ENCODE results near the gene TMEM131L. TPM values are rescaled to one million over a fixed set of nuclear protein-coding genes. Genes with fewer than 3 reads are reported as not detected.
A peak's percentile ranks its signal among the peaks of the same experiment; 100 is the strongest.

The TMEM131L gene
- total RNA-seq, 1 donor from 2014 or later: 18.9 TPM

- no peak for DNase-seq (ENCODE audit: low spot score, unreplicated experiment)
- Mint-ChIP-seq H3K36me3 (ENCODE audit: insufficient read depth) (no peaks in the 10 kb centered on the region), H3K4me3 (ENCODE audit: low read depth) (no peak overlapping the region), H3K27ac (peak overlapping the region; percentile 70), H3K9me3 (ENCODE audit: low read depth) (no peaks in the 10 kb centered on the region), H3K4me1 (ENCODE audit: low read depth) (peaks cover 24% of the 10 kb centered on the region), H3K27me3 (peaks cover 5% of the 10 kb centered on the region)
- TF ChIP-seq CTCF (IDR thresholded peaks at IDR 0.05; ENCODE audit: unreplicated experiment): no peak
Observed at GRCh38 chr4:153486281-153487151, 20.4 kb downstream of the TMEM131L start.

DNA sequence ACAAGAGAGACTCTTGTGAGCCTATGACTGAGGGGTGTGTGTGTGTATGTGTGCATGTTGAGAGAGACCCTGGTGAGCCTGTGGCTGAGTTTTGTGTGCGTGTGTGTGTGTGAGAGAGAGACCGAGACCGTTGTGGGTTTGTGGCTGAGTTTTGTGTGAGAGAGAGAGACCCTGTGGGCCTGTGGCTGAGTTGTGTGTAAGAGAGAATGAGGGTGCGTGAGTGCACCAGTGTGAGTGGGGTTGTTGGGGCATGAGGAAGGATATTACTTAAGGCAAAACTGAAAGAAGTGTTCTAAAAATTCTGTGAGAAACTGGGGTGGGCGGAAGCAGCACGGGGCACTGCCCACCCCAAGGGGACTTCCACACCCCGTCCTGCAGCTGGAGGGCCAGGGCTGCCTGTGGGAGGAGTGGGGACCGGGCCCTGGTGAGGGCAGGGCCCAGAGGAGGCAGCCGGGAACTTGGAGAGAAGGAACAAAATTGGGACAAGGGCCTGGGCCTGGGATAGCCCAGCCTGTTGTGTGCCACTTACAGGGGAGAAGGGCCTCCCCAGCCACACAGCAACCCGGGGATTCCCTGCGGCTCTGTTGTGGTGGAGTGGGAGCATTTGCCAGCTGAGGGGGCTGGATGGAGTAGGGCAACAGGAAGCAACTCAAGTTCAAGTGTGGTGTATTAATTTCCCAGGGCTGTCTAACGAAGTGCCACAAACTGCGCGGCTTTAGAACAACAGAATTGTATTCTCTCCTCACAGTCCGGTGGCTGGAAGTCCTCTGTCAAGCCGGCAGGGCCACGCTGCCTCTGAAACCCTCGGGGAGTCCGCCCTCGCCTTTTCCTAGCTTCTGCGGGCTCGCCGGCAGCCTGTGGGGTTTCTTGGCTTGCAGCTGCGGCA lies 22.1 kb downstream of the TMEM131L start:
- no peak for DNase-seq (ENCODE audit: low spot score, unreplicated experiment)
- peaks cover 24% of the 10 kb centered on the region for H3K4me1 Mint-ChIP-seq (ENCODE audit: low read depth)
- no peak overlapping the region for H3K4me3 Mint-ChIP-seq (ENCODE audit: low read depth)
- H3K27me3 Mint-ChIP-seq: peaks cover 5% of the 10 kb centered on the region
- peaks cover 3% of the 10 kb centered on the region for H3K9me3 Mint-ChIP-seq (ENCODE audit: low read depth)
- H3K27ac Mint-ChIP-seq: no peak overlapping the region
- peaks cover 2% of the 10 kb centered on the region for H3K36me3 Mint-ChIP-seq (ENCODE audit: insufficient read depth)
- no peak for TF ChIP-seq CTCF (IDR thresholded peaks at IDR 0.05; ENCODE audit: unreplicated experiment)

DNA sequence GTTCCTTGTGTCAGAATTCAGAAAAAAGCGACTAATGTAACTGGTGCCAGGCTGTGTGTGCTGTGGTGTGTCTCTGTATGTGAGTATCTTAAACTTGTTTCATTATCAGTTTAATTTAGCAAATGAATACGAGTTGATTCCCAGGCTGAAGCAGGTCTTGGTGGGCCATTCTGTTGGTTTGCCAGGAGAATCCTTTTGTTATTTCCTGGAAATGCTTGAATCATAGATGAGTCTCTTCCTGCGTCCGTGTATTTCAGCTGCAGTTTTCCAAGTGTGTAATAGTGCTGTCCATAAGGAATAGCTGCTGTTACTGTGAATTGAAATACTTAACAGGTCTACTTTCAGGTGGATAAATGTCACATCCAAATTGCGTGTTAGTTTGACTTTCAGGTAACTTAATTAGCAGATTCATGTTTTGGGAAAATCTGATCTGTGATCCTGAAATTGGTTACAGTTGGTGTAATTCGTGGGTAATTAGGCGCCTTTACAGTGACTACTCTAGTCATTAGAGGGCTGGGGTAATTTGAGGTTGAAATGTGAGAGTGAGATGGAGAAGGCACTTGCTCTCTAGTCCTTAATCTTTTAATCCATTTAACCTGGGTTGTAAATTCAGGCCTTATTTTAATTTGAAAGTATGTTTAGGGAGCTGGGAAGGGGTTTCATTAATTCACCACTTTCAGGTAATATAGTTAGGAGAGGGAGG lies 23.8 kb downstream of the TMEM131L start:
- Mint-ChIP-seq H3K4me1 (ENCODE audit: low read depth) (peaks cover 24% of the 10 kb centered on the region), H3K9me3 (ENCODE audit: low read depth) (peaks cover 3% of the 10 kb centered on the region), H3K36me3 (ENCODE audit: insufficient read depth) (peaks cover 2% of the 10 kb centered on the region), H3K27me3 (peaks cover 5% of the 10 kb centered on the region), H3K4me3 (ENCODE audit: low read depth) (no peak overlapping the region), H3K27ac (no peak overlapping the region)
- no peak for DNase-seq (ENCODE audit: low spot score, unreplicated experiment)
- no peak for TF ChIP-seq CTCF (IDR thresholded peaks at IDR 0.05; ENCODE audit: unreplicated experiment)

GRCh38 chr4:153490985-153491483 lies 24.9 kb downstream of the TMEM131L start:
- Mint-ChIP-seq H3K4me1 (ENCODE audit: low read depth) (peaks cover 20% of the 10 kb centered on the region), H3K4me3 (ENCODE audit: low read depth) (no peak overlapping the region), H3K27me3 (peaks cover 5% of the 10 kb centered on the region), H3K9me3 (ENCODE audit: low read depth) (peaks cover 3% of the 10 kb centered on the region), H3K36me3 (ENCODE audit: insufficient read depth) (peaks cover 2% of the 10 kb centered on the region), H3K27ac (no peak overlapping the region)
- no peak for TF ChIP-seq CTCF (IDR thresholded peaks at IDR 0.05; ENCODE audit: unreplicated experiment)
- no peak for DNase-seq (ENCODE audit: low spot score, unreplicated experiment)

All from progenitor cell of endocrine pancreas (in vitro differentiated cells).